T47D (cell line): Measurements from ENCODE around the gene C12orf75.
"Not testable (repeated sequence)": the region's sequence is repeated elsewhere in the genome, so short reads cannot be mapped to it uniquely, and the experiment has no call there.

ENCODE experiments used
- DNase-seq, 2 experiments: peaks; one replicate each; pipeline versions ENCODE4 v3.0.0 to v3.0.0-alpha.2; 2011 to 2012; ENCODE audit warnings: low read depth in 1 of 2, low spot score in 1 of 2
- JUND ChIP-seq: IDR thresholded peaks from 2 replicates; pipeline ENCODE4 v1.6.1; 2012; ENCODE audit warnings: low read depth
- in situ Hi-C: cut with HindIII; loops from 2 replicates; pipeline ENCODE4 v1.10.0; 2016; ENCODE audit warnings: low sequenced_read_pairs, low pct_unique_long_range_greater_than_20kb

C12orf75 gene

DNA sequence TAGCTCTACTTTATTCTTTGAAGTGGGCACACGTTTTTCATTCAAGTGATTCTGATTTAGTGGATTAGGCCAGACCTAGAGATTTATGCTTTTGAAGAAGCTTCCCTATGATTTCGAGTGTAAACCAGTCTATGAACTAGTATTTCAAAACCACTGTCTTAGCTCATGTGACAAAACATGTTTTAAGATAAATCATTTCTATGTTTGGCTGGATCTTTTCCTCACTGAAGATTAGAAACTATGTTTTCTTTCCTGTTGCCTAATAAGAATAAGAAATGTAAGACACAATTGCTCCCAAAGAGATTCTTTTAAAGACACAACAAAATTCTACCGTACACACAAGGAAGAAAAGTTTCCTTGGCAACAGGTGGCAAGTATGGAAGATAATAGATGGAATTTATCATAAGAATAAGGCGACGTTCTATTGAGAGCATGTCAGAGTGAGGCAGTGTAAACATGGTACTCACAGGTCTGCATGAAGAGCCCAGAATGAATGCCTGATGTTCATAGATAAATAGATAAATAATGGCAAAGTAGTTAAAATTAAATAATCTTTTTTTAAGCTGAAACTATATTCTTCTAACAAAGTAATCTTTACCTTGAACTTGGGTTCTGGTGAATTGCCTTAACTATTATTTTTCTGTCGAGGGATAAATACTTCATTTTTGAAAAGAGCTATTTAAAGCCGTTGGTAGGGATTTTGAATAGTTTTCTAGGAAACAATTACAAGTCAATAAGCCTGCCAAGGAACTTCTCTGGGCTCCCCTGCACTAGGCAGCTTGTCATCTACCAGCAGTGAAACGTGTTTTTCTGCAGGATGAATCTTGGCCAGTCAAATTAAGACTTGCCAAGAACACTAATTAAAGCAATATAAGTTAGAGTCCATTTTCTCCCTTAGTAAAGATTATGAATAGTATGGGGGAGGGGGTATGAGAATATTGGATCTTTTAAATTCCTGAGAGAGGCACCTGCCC is 34.1 kb upstream of the C12orf75 start:
- TF ChIP-seq JUND, result no peak
- in situ Hi-C loops, result no loop called here
- no peak for DNase-seq

GRCh38 chr12:105300883-105301282 is 29.6 kb upstream of the C12orf75 start:
- in situ Hi-C loops, result no loop called here
- no peak for DNase-seq
- TF ChIP-seq JUND, result no peak

DNA sequence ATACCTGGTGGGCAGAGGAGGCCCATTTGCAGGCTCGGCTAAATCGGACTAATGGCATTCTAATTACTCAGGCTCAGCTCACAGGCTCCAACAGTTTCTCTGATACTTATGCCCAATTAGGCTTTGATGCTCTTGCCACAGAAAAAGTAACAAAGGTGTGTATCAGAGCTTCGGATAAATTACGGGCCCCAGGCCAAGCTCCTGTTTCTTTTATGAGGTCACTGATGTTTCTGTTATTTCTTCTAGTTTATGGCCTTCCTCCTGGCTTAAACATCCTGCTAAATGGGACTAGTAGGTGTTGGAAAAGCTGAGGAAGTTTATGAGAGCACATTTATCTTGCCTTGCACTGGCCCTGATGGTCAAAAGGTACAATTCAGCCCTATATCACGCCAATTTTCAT is 28.8 kb upstream of the C12orf75 start:
- in situ Hi-C loops, result no loop called here
- no peak for TF ChIP-seq JUND
- DNase-seq, result no peak

DNA sequence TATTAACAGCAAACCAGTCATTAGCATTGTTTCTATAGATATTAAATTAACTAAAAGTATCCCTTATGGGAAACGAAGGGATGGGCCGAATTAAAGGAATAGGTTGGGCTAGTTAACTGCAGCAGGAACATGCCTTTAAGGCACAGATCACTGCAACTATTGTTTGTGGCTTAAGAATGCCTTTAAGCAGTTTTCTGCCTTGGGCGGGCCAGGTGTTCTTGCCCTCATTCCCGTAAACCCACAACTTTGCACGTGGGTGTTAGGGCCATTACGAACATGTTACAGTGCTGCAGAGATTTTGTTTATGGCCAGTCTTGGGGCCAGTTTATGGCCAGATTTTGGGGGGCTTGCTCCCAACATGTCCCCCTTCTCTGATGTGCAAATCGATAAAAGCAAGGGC is 27.5 kb upstream of the C12orf75 start:
- DNase-seq, in situ Hi-C loops: not testable (repeated sequence)

- in situ Hi-C loops, DNase-seq: not testable (repeated sequence)
Observed at GRCh38 chr12:105304626-105305025, 25.9 kb upstream of the C12orf75 start.

DNA sequence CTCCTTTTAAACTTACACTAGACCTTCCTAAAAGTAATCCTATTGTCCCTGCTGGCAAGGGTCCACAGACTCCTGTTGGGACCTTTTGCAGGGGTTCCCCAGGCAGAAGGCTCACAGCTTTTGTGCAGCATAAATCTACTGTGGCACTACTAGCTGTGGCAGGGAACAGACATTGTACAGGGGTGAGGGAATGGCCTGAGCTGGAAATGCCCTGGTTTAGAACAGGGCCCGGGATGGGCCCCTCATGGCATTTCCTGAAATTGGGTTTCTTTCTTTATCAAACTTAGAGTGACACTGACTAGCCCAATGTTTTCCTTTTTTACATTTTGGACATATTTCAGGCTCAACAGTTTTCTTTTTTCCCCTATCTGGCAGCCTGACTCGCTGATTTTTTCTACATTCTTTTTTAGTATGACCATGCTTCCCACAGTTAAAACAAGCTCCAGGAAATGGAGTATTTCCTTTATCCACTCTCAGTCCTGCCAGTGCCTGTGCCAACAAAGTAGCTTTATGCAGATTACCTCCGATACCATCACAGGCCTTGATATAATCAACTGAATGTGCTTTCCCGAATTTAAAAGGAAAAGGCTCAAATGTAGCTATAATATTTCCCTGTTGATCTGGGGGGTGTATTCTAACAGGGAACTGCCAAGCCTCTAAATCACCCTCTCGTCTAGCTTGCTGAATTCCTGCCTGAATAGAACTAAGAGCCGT is 22.7 kb upstream of the C12orf75 start:
- in situ Hi-C loops, DNase-seq: not testable (repeated sequence)

GRCh38 chr12:105308839-105309238 is 21.7 kb upstream of the C12orf75 start:
- DNase-seq, in situ Hi-C loops: not testable (repeated sequence)

- in situ Hi-C loops, result not testable (repeated sequence)
- DNase-seq, result peak in 1 of 2 experiments; percentile 45
Observed at GRCh38 chr12:105309384-105309783, 21.1 kb upstream of the C12orf75 start.

DNA sequence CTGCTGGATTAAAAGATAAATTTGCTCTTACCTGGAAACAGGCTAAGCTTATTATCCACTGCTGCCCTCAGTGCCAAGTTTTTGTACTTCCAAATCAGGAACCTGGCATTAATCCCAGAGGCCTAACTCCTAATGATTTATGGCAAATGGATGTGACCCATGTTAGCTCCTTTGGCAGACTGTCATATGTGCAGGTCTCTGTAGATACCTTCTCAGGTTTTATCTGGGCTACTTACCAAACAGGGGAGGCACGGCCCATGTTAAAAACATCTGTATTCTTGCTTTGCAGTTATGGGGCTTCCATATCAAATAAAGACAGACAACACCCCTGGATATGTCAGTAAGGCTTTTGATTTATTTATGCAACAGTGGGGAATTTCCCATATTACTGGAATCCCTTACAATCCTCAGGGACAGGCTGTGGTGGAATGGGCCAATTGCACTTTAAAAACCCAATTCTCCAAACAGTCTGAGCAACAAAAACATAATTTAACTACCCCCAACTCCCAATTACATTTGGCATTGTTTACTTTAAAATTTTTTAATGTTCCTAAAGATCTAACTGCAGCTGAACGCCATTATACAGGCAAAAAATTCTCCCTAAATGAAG is 19.9 kb upstream of the C12orf75 start:
- DNase-seq, in situ Hi-C loops: not testable (repeated sequence)

DNA sequence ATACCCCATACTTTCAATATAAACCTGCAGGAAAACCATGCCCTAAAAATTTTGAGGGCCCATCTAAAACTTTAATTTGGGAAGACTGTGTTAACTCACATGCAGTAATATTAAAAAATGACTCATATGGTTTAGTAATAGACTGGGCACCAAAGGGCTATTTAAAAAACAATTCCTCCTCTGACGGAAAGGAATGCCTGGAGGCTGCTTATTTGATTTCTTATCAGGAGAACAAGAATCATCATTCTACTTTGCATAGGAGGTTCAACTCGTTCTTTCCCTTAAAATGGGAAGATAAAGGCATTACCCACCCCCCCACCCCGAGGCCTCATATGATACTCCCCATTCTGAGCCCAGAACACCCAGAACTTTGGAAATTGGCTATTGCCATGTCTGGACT is 18.6 kb upstream of the C12orf75 start:
- in situ Hi-C loops, DNase-seq: not testable (repeated sequence)

DNA sequence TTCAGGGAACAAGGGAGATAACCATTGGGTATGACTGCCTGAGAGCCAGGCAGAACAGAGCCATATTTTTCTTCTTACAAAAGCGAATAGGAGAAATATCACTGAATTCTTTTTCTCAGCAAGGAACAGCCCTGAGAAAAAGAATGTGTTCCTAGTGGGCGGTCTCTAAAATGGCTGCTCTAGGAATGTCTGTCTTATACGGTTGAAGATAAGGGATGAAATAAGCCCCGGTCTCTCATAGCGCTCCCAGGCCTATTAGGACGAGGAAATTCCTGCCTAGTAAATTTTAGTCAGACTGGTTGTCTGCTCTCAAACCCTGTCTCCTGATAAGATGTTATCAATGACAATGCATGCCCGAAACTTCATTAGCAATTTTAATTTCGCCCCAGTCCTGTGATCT is 16.7 kb upstream of the C12orf75 start:
- in situ Hi-C loops, DNase-seq: not testable (repeated sequence)

- in situ Hi-C loops, result no loop called here
Observed at GRCh38 chr12:105315130-105315529, 15.4 kb upstream of the C12orf75 start.

DNA sequence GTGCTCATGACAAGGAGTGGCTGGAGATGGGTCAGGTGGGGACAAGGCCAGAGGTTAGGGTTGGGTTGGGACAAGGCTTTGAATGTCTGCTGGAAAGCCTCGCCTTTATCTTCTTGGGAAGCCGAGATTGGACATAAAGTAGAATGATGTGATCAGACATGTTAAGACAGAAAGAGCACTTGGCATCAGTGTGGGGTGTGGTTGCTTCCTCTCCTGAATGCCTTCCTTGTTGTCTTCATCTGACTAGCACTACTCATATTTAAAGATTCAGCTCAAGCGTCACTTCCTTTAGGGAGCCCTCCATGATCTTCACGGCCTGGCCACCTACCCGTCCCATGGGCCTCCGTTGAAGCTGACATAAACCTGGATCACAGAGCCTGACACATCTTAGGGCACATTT is 14.8 kb upstream of the C12orf75 start:
- DNase-seq, result no peak
- in situ Hi-C loops, result no loop called here
- no peak for TF ChIP-seq JUND

More at GRCh38 chr12:105315130-105315529, 15.4 kb upstream of the C12orf75 start:
- no peak for DNase-seq
- no peak for TF ChIP-seq JUND
